Activated T-cell treated with anti-CD3 and anti-CD28 coated beads, Interleukin-2, amount 50 U/mL, for 72 hours (primary cell): ENCODE data around the gene TENM4. TPM values are rescaled to one million over a fixed set of nuclear protein-coding genes. Genes with fewer than 3 reads are reported as not detected.

ENCODE experiments used
- ATAC-seq, 2 donors: fragments of 150-1000 bp; cut with Tn5 transposase; replicated peaks in 1 of 2; 2 replicates each; pipeline ENCODE4 v1.10.0; 2021; ENCODE audit warnings: moderate library complexity in 2 of 2, mild to moderate bottlenecking in 1 of 2
- DNase-seq, 2 donors: peaks; one replicate each; pipeline ENCODE4 v3.0.0; 2021 to 2022; ENCODE audit warnings: mixed read lengths in 1 of 2
- H3K27ac Mint-ChIP-seq: one replicate; pipeline ENCODE4 v1.8.0; 2022; ENCODE audit warnings: mild to moderate bottlenecking, moderate library complexity, mixed read lengths
- H3K27me3 Mint-ChIP-seq: one replicate; pipeline ENCODE4 v1.8.0; 2022; ENCODE audit warnings: low read depth, mixed read lengths
- H3K36me3 Mint-ChIP-seq, 2 donors: one replicate each; pipeline ENCODE4 v1.8.0; 2022; ENCODE audit warnings: mixed read lengths in 2 of 2, mild to moderate bottlenecking in 1 of 2; ENCODE audit not compliant: insufficient read depth in 2 of 2
- H3K4me1 Mint-ChIP-seq: one replicate; pipeline ENCODE4 v1.8.0; 2022; ENCODE audit warnings: low read depth, mixed read lengths
- H3K4me3 Mint-ChIP-seq, 2 donors: one replicate each; pipeline ENCODE4 v1.8.0; 2022; ENCODE audit warnings: mild to moderate bottlenecking in 2 of 2, mixed read lengths in 2 of 2, moderate library complexity in 2 of 2
- H3K9me3 Mint-ChIP-seq, 2 donors: one replicate each; pipeline ENCODE4 v1.8.0; 2022; ENCODE audit warnings: mixed read lengths in 2 of 2
- total RNA-seq, 2 donors: library from RNA; stranded (reverse); gene quantifications; one replicate each; pipeline ENCODE4 v1.2.3, GENCODE V29; 2022

TENM4 gene
- total RNA-seq, 2 donors from 2014 or later = 0.21 TPM; not detected in 1

DNA sequence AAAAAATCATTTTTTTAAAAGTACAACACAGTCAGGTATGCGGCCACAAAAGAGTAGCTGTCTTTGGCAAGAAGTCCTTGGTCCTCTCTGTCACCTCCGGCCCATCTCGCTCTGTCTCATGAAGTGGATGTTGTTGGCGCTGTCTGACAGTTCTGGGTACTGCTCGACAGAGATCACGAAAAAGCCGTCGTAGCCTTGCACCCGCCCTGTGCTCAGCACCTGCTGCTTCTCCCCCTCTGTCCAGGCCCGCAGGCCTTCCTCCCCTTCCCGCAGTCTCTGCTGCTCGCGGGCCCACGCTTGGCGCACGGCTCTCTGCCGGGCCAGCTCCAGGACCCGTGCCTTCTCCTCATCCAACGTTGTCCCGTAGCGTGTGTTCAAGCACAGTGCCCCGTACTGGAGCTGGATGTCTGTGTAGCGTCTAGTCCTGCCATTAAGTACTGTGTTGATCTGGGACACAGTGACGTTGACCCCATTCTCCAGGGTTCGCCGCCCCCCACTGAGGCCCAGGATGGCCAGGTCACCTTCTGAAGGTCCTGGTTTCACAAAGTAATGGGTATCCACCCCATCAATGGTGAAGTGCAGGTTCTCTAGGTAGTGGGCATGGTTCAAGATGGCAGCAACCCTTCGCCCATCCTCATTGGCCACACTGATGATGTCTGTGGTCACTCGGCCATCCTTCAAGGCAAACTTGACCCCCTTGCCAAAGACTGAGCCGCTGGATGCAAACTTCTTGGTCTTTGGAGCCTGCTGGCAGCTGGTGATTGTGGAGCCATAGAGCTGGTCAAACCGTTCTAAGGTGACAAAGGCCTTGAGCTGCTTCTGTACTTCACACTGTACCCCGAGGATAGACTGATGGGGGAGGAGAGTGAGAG is 782.6 kb downstream of the TENM4 start:
- DNase-seq = no peak
- H3K27ac Mint-ChIP-seq = no peak overlapping the region
- no peaks in the 10 kb centered on the region for H3K36me3 Mint-ChIP-seq
- peaks cover 19% of the 10 kb centered on the region for H3K27me3 Mint-ChIP-seq
- ATAC-seq = no peak
- H3K4me1 Mint-ChIP-seq = peaks cover 17% of the 10 kb centered on the region
- H3K4me3 Mint-ChIP-seq = no peak overlapping the region
- no peaks in the 10 kb centered on the region for H3K9me3 Mint-ChIP-seq

DNA sequence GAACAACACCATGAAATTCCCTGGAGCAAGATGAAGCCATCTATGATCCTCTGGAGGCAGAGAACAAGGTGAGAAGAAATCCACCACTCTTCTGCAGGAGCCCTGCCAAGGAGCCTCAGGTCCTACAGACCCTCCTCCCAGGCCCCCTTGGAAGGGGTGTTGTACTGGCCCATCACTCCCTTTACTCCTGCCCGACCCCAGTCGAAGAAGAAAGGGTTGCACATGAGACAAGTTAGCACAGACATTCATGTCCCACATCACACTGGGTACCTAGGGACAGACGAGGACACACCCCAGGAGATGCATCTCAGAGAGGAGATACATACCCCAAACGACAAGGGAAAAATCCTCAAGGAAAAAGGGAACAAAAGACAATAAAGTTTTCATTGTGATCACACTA is 783.4 kb downstream of the TENM4 start:
- ATAC-seq (no peak), DNase-seq (no peak)
- Mint-ChIP-seq H3K4me3 (no peak overlapping the region), H3K9me3 (no peaks in the 10 kb centered on the region), H3K36me3 (no peaks in the 10 kb centered on the region), H3K27ac (no peak overlapping the region), H3K4me1 (peaks cover 25% of the 10 kb centered on the region), H3K27me3 (peaks cover 14% of the 10 kb centered on the region)

DNA sequence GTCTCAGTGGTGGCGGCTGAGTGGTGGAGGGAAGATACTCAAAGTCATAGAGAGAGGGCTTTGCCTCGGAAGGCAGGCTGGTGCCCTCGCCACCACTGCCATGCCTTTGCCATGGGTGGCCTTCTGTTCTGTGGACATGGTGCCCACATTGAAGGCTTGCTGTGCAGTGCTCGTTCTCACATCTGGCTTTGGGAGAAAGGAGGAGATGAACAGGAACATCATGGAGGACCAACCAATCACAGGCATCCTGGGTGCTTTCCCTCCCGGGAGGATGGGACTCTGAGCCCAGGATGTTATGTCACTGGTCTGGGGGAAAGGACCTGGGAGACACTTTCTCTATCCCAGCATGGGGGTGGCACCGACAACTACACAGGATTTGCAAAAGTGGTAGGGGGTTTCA is 783.8 kb downstream of the TENM4 start:
- H3K36me3 Mint-ChIP-seq = no peaks in the 10 kb centered on the region
- peaks cover 9% of the 10 kb centered on the region for H3K27me3 Mint-ChIP-seq
- no peaks in the 10 kb centered on the region for H3K9me3 Mint-ChIP-seq
- peaks cover 29% of the 10 kb centered on the region for H3K4me1 Mint-ChIP-seq
- no peak overlapping the region for H3K27ac Mint-ChIP-seq
- DNase-seq (no peak), ATAC-seq (no peak)
- H3K4me3 Mint-ChIP-seq = no peak overlapping the region

DNA sequence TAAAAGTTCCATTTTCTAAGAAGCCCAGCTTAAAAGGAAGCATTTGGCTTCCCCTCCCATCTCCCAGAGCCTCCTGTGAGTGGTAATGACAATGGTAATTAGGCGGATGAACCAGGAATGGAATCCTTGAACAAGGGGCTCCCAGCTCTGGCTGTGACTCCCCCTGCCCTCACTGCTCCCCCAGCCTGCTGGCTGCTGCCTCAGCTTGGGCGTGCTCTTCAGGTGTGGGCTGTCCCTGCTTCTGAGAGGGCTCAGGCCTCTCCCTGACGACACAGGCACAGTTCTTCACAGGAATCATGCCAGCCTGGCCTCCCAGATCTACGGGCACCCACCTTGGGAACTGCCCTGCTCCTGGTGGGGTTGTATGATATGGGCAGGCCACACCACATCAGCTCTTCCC is 784.5 kb downstream of the TENM4 start:
- peaks cover 6% of the 10 kb centered on the region for H3K27me3 Mint-ChIP-seq
- DNase-seq (no peak), ATAC-seq (no peak)
- no peak overlapping the region for H3K27ac Mint-ChIP-seq
- H3K36me3 Mint-ChIP-seq = no peaks in the 10 kb centered on the region
- peaks cover 36% of the 10 kb centered on the region for H3K4me1 Mint-ChIP-seq
- H3K4me3 Mint-ChIP-seq = no peak overlapping the region
- H3K9me3 Mint-ChIP-seq = no peaks in the 10 kb centered on the region

DNA sequence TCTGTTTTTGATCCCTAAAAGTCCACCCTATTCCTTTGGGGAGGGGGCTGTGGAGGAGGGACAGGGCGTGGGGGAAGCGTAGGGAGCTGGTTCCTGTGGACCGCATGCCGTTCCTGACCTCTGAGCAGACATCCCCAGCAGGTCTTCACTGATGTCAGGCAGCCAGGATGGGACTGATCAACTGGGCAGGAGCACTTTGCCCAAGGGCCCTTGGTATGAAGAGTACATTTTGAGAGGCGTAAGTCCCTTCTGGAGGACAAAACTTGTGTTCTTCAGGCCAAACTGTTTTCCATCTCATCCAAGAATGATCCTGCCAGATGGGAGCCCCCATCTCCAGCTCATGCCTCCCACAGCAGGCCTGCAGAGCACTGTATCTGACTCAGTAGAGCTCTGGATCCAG is 785.3 kb downstream of the TENM4 start:
- Mint-ChIP-seq H3K4me1 (peaks cover 44% of the 10 kb centered on the region), H3K36me3 (no peaks in the 10 kb centered on the region), H3K9me3 (no peaks in the 10 kb centered on the region), H3K4me3 (no peak overlapping the region), H3K27ac (no peak overlapping the region), H3K27me3 (peaks cover 6% of the 10 kb centered on the region)
- no peak for ATAC-seq
- no peak for DNase-seq

DNA sequence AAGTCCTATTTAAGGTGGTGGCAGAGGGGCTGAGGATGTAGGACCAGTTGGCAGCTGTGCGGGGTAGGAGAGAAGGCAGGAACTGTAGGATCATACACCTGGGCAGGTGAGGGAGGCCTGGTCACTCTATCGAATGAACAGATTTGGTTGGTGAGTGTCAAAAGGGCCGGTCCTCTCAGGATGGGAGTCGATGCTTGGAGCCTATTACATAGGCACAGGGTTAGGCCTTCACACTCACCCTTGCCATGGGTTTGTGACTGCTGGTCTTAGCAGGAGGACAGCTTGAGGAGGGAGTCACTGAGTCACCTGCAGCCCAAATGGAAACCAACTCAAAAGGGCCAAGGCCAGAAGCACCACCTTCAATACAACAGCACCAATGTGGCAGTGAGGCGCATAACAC is 786.0 kb downstream of the TENM4 start:
- no peak for ATAC-seq
- DNase-seq = no peak
- Mint-ChIP-seq H3K4me1 (peaks cover 47% of the 10 kb centered on the region), H3K36me3 (no peaks in the 10 kb centered on the region), H3K4me3 (no peak overlapping the region), H3K27me3 (peaks cover 3% of the 10 kb centered on the region), H3K27ac (no peak overlapping the region), H3K9me3 (no peaks in the 10 kb centered on the region)

DNA sequence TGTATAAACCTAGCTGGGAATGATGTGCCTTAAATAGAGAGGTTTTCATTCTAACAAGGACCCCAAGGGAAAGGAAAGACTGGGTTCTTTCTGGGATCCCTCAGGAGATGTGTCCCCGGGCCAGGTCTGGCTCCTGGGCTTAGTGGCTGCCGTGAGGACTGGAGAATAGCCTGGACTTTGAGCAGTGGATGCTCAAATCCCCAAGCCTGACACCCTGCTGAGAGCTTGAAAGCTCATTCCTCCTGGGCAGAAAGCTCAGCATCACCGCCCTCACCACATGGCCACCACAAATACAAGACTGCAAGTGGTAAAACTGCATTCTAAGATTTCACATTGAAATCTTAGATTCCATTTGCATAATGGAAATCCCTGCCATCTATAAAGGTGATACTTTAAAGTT is 786.8 kb downstream of the TENM4 start:
- Mint-ChIP-seq H3K27ac (no peak overlapping the region), H3K27me3 (no peaks in the 10 kb centered on the region), H3K4me1 (peaks cover 47% of the 10 kb centered on the region), H3K4me3 (no peak overlapping the region), H3K36me3 (no peaks in the 10 kb centered on the region), H3K9me3 (no peaks in the 10 kb centered on the region)
- ATAC-seq (peak in 1 of 2 donors; percentile 9), DNase-seq (peak in 1 of 2 donors; percentile 23)

DNA sequence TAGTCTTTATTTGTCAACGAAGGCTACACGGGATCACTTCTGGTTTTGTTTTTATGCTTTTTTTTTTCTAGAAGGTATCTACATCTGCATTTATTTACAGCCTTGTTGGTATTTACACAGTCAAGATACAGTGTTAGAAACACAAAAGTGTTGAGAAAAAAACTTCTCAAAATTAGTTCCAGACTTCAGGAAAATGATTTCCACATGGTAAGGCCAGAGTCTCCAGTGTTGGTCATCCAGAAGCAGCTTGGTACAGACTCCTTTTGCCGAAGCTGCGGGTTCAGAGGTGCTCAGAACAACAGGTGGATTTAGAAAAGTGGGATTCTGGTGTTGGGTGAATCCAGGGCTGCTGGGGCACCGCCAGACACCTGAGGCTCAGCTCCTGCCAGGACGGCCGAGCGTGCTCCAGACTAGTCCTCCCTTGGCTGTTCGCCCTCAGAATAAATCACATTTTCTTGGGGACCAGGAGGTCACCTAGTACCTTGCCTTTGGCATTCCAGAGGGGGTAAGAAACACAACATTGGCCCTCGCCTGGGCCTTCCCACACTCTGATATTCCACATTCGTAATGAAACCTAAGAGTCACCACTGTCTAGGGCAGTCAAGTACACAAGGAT is 787.4 kb downstream of the TENM4 start:
- ATAC-seq = no peak
- no peak for DNase-seq
- Mint-ChIP-seq H3K4me3 (no peak overlapping the region), H3K27me3 (no peaks in the 10 kb centered on the region), H3K4me1 (peaks cover 52% of the 10 kb centered on the region), H3K27ac (no peak overlapping the region), H3K36me3 (no peaks in the 10 kb centered on the region), H3K9me3 (no peaks in the 10 kb centered on the region)

DNA sequence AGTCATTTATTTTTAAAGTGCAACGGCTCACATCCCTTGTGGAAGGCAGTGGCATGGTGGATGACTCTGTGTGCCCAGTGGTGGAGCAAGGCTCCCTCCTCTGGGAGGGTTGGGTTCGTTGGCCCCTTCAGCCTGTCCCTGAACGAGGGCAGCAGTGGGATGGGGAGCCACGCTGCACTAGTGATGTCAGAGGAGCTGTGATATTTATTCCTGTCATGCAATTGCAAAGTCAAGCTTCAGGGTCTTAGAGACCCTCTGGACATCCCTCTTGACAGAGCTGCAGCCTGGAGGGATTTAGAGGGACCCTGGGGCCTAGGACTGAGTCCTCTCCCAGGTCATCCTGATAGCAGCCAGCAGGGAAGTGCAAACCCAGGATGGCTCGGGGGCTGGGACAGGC is 788.0 kb downstream of the TENM4 start:
- Mint-ChIP-seq H3K27ac (no peak overlapping the region), H3K36me3 (no peaks in the 10 kb centered on the region), H3K9me3 (no peaks in the 10 kb centered on the region), H3K4me3 (peak overlapping the region in 1 of 2 donors; percentile 45), H3K4me1 (peaks cover 52% of the 10 kb centered on the region), H3K27me3 (no peaks in the 10 kb centered on the region)
- no peak for DNase-seq
- ATAC-seq = no peak

DNA sequence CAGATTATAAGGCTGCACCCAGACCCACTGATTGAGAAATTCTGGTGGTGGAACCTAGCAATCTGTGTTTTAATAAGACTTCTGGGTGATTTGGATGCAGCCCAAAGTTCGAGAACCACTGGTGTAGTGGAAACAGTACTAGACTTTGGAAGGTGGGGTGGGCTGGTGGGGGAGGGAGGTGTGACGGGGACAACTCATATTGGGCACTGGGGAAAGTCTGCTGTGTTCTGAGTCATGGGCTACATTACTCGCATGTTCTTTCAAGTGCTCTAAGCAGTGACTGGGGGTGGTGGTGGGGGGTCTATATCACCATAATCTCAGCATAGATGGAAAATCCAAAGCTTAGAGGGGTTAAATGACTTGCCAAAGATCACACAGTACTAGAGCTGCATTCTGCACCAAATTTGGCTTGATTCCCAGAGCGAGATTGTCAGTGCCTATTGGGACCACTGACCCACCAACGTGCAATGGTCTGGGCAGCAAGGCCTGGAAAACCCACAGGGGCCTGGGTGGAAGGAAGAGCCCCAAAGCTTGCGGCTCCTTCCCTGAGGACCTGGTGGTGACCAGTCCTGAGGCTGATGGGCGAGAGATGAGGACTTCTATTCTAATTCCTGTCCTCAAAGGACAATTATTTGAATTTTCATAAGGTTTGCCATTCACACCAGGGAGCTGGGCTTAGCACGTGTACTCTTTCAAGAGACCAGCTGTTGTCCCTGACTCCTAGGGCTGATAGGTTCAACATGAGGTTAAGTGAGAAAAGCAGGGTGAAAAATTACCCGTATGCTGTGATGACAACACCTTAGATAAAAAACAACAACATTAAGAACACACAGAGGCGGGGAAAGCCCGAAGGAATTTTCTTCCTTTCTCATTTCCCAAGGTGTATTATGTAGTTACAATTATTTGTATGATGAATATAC is 788.6 kb downstream of the TENM4 start:
- H3K27ac Mint-ChIP-seq = no peak overlapping the region
- ATAC-seq = peak; percentile 93

DNA sequence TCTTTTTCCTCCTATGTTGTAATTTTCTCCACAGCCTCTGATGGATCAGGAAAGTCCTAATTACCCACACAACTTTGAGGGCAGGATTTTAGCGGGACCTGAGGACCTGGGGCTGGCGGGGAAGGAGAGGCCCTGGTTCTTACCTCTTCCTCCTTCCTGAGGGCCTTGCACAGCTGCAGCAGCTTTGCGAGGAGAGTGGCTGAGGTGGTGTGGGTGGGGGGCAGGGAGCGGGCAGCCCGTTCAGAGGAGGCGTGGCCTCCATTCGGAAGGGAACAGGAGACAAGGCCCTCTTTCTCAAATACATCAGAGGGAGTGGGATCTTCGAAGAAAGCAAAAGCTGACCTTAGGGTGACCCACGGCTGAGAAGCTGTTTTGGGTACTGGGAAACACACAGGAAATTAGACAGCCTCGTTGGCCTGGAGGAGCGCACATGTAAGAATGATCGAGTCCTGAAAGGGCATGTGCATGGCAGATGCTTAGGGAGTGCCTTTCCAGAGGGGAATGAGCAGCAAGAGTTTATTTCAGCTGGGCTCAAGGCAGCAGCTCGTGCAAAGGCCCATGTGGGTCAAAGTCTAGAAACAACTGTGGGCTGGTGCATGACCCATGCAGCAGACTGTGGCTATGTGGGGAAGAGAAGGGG is 789.6 kb downstream of the TENM4 start:
- no peak for DNase-seq
- no peak overlapping the region for H3K27ac Mint-ChIP-seq
- ATAC-seq = no peak
- H3K27me3 Mint-ChIP-seq = no peaks in the 10 kb centered on the region
- peak overlapping the region; percentile 29 to 37 for H3K4me3 Mint-ChIP-seq
- peaks cover 52% of the 10 kb centered on the region for H3K4me1 Mint-ChIP-seq
- H3K9me3 Mint-ChIP-seq = no peaks in the 10 kb centered on the region
- no peaks in the 10 kb centered on the region for H3K36me3 Mint-ChIP-seq

More for the DNA sequence above, 788.6 kb downstream of the TENM4 start:
- Mint-ChIP-seq H3K9me3 (no peaks in the 10 kb centered on the region), H3K27me3 (no peaks in the 10 kb centered on the region), H3K4me1 (peaks cover 52% of the 10 kb centered on the region), H3K4me3 (peak overlapping the region; percentile 64 to 74), H3K36me3 (no peaks in the 10 kb centered on the region)
- DNase-seq = peak; percentile 46 to 60

DNA sequence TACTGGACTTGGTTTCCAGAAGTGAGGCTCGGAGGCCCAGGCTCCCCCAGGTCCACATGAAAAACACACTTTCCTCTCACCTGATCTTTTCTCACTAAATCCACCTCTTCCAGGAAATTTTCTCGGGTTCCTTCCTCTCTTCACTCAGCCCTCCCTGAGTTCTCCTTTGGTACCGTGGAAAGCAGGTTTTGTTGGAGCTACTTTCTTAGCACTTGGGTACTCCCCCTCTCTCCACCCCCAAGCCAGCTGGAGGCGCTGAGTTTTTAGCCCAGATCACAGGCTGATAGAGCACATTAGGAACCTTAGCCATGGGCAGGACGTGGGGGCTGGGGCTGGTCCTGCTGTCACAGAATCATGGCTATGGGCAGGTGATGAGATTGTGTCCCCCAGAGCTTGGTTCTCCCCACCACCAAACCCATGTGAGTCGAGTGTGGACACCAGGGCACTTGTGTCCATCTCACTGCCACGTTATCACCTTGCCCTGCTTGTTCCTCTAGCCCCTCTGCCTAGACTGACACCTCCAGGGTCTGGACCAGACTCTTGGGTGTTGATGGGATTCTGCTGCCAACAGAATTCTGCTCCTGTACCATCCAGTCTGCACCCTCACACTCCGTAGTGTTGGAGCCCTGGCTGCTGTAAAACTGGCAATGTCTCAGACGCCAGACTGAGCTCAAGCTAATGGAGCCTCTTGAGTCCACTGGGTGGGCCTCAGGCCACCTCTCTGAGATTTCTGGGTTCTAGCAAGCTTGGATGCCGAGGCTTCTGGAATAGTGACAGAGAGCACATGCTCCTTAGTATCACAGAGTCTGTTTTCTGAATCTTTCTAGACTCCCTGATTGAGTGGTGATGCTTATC is 791.2 kb downstream of the TENM4 start:
- Mint-ChIP-seq H3K9me3 (no peaks in the 10 kb centered on the region), H3K4me3 (no peak overlapping the region), H3K27me3 (no peaks in the 10 kb centered on the region), H3K4me1 (peaks cover 55% of the 10 kb centered on the region), H3K36me3 (no peaks in the 10 kb centered on the region), H3K27ac (no peak overlapping the region)
- DNase-seq (no peak), ATAC-seq (no peak)
